ENCODE results near the gene CDC42EP4.

Gene CDC42EP4

GRCh38 chr17:73311781-73312641 lies at the start of gene CDC42EP4:
CDC42EP4 (minus strand) TSS chr17:73312001; CDS start chr17:73286500, 25,501 bp downstream.
- DNase-seq, result peak; percentile 81

- DNase-seq, result no peak
These were observed 49.4 kb upstream of the CDC42EP4 start for GRCh38 chr17:73360961-73361761.

DNA sequence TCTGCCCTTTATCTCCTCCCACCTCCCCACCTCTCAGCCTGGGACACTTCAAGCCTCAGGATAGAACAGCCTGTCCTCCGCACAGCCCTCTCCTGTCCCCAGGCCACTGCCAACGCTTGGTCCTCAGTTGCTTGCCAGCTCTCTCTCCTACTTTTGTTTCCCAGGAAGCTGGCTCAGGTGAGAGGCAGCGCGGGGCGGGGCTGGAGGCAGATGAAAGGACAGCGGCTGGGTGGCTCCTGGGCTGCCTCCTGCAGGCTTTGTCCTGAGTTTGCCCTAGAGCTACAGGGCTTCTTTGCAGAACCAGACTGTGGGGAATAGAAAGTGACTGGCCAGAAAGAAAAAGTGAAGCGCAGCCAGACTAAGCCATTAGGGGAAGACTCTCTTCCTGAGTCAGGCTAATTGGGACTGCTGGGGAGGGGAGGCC lies 48.2 kb upstream of the CDC42EP4 start:
- no peak for DNase-seq

DNA sequence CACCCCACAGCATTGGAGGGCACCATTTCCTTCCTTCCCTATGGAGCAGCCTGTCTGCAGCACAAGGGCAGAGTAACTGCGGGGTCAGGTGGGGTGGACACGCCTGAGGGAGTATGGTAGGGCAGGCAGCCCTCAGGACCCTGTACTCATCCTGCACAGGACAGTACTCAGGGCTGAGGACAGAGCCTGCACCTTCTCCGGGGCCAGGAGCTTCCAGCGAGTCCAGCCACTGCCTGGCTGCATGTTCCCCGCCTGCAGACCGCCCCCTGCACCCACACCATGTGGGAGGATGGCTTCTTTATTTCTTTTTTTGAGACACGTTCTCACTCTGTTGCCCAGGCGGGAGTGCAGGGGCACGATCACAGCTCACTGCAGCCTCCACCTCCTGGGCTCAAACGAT lies 47.6 kb upstream of the CDC42EP4 start:
- DNase-seq, result no peak

- DNase-seq, result no peak
These were observed 46.9 kb upstream of the CDC42EP4 start for GRCh38 chr17:73358668-73359067.

GRCh38 chr17:73357981-73358380 lies 46.2 kb upstream of the CDC42EP4 start:
- DNase-seq, result no peak

GRCh38 chr17:73357318-73357717 lies 45.5 kb upstream of the CDC42EP4 start:
- no peak for DNase-seq

- DNase-seq, result no peak
These were observed 44.9 kb upstream of the CDC42EP4 start for GRCh38 chr17:73356561-73357170.

- DNase-seq, result no peak
These were observed 42.9 kb upstream of the CDC42EP4 start for GRCh38 chr17:73354423-73355284.

DNA sequence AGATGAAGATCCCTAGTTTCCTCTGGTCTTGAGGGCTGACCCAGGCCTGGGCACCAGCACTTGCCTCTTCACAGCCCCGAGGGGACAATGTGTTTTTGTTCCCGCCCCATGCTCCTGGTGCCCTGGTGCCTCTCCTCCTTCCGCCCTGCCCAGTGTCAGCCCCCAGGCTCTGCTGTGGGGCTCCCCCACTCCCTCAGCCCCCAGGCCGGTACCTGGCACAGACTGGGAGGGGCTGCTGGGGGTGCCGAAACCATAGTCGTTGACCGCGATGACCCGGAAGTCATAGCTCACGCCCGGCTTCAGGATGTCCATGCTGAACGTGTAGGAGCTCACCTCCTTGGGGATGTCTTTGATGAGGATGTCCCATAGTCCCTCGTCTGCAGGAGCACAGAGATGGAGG lies 40.5 kb upstream of the CDC42EP4 start:
- no peak for DNase-seq

DNA sequence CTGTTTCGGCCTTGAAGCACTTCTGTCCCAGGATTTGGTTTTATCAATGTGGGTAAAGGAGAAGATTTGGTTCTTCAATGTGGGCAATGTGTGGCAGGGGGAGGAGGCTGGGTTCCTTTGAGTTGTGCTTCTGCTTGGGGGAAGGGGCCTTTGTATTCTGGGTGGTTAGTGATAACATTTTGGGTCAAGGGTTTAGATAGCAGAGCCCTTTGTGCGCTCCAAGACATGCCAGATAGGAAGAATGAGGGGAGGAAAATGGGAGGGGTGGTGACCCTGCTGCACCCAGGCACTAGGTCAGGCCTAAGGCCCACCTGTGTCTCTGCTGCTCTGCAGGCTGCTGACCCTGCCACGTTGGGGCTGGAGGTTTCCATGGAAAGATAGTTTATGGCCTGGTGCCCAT lies 40.0 kb upstream of the CDC42EP4 start:
- DNase-seq, result no peak

DNA sequence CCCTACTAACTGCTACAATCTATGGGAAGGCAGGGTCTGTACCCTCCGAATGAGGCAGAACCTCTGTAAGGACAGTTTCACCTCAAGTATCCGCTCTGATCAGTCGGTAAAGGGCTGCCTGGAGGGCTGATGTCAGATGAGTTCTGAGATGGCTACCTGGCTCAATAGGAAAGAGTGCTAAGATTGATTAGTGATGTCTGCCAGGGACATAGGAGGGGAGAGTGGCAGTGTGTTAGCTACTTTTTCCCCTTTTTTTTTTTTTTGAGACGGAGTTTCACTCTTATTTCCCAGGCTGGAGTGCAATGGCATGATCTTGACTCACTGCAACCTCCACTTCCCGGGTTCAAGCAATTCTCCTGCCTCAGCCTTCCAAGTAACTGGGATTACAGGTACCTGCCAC lies 39.1 kb upstream of the CDC42EP4 start:
- DNase-seq, result no peak

GRCh38 chr17:73349647-73350046 lies 37.8 kb upstream of the CDC42EP4 start:
- DNase-seq, result no peak

- DNase-seq, result no peak
These were observed 37.3 kb upstream of the CDC42EP4 start for GRCh38 chr17:73349138-73349537.

- DNase-seq, result no peak
These were observed 37.0 kb upstream of the CDC42EP4 start for GRCh38 chr17:73348829-73349095.

DNA sequence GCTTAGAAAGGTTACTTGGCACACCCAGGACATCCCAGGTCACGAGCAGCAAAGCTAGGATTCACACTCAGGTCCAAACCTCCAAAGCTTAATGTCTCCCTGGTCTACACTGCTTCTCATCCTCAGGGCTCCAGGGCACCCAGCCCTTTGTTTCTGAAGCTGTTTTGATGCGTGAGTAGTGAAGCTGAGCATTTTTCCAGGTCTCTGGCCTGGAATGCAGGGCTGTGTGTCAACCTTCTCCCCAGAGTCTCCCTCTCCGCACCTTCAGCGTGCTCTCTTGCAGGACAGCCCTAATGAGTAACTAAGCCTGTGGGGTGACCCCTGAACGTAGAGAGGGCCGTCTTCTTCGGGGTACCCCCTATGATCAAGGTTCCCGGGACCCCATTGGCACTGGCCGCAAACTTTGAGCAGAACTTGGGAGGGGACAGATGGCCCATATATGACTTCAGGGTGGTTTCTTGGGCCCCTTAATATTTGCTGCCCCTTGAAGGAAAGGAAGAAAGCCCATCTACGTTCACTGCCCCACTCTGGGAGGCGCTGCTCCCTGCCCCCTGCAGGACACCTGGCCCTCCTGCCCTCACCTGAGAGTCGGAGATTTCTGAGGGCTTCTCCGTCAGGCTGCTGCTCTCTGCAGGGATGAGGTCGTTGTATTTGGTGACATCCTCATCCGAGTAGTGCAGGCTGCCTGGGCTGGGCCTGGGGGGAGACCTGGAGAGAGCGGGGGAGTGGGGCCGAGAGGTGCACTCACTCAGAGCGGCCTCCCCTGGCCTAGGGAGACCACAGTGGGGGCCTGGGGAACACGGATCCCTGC lies 36.4 kb upstream of the CDC42EP4 start:
- DNase-seq, result no peak

GRCh38 chr17:73347351-73347750 lies 35.5 kb upstream of the CDC42EP4 start:
- peak; percentile 12 for DNase-seq

DNA sequence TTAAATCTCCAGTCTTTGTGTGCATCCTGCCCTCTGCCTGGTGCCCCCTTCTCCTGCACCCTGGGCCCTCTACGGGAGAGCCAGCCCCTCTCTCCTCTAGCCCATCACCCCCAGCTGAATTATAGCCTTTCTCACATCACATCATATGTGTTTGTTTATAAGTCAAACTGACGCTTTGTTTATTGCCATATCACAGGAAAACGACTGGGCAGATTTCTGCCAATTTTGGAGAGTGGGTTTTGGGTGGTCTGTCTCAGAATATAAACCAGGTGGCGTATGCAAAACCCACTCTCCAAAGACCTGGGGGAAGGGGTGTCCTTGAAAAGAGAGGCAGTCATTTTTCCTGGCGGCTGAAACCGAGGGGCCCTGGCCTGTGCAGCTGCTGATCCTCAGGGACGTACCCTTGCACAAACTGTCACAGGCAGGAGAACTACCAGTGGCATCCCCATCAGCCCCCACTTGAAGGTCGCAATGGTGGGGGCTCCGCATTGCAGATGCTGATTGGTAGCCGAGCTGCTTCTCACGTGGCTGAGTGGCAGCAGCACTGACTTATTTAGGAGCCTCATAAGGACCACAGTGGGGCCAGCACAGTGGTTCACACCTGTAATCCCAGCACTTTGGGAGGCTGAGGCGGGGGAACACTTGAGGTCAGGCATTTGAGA lies 34.8 kb upstream of the CDC42EP4 start:
- no peak for DNase-seq

DNA sequence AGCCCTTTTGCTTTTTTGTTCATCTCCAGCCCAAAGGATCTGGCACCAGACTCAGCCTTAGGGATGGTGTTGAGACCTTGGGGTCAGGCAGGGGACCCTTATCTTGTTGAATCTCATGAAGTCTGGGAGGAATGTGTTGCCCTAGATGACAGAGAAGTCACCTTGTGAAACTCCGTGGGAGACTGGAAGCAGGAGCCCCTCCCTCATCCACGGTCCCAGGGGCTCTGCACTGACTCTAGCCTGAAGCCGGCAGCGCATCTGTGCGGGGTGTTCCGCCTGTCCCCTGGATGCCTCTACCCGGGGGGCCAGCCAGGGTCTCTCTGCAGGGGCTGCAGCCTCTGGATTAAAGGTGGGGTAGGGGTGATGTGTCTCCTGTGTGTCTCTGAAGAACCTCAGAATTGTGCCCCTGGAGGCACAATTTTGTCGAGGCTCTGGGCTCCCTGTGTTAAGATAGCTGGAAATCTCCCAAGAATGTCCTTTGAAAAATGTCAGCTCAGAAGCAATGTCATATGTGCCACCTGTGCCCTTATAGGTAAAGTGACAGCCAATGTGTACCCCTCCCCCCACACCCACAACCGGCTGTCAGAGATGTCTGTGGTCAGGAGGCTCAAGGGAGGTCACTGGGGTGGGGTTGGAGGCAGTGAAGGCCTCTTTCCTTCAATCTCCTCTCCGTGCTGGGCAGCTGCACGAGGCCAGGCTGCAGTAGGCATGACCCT lies 32.1 kb upstream of the CDC42EP4 start:
- no peak for DNase-seq

DNA sequence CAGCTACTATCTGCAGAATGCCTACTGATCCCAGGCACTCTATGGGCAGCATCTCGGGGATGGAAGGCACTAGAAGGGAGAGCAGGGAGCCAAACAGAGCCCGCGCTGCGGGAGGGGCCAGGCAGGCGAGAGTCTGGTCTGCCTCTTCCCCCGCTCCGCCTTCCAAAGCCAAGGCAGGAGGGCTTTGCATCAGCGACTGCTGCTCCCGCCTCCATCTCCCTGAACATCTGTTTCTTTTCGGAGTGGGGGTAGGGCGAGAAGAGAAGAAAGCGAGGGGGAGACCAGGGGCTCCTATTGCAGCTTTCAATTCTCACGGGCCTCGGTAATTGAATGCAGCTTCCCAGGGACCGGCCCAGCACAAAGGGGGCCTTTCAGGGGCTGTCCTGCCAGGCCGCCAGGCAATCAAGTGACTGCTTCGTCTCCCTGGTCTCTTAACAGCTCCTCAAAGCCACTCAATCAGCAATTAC lies 31.4 kb upstream of the CDC42EP4 start:
- peak; percentile 46 for DNase-seq

All from kidney glomerular epithelial cell (primary cell).